ENCODE measurements around the gene STPG1.

DNA sequence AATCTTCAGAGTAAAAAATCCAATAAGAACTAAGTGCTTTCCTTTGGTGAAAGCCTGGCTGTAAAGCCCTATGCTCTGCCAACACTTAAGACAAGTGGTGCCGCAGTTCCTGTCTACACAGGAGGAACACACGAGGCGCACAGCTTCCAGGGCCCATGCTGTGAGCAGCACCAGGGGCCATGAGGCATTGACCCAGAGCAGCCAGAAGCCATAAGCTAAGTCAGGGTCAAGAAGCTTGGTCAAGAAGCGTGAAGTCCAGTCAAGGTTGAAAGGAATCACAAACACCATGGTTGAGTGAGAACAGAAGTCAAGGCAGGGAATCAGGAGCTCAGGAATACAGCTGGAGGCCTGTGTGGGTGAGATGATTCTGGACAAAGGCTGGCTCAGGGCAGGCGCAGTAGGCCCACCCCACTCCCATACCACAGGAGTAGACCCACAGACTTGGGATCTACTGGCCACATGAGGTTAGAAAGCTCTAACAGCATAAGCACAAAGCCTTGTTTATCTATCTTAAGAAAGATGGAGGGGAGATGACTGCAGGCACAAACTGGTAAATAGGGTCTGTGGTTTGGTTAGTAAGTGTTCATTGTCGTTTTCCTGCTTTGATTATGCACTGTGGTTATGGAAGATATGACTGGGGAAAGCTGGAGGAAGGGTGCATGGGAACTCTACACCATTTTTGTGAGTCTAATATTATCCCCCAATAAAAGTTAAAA, 46.1 kb upstream of the STPG1 start:
- TF ChIP-seq, protein P1, sequence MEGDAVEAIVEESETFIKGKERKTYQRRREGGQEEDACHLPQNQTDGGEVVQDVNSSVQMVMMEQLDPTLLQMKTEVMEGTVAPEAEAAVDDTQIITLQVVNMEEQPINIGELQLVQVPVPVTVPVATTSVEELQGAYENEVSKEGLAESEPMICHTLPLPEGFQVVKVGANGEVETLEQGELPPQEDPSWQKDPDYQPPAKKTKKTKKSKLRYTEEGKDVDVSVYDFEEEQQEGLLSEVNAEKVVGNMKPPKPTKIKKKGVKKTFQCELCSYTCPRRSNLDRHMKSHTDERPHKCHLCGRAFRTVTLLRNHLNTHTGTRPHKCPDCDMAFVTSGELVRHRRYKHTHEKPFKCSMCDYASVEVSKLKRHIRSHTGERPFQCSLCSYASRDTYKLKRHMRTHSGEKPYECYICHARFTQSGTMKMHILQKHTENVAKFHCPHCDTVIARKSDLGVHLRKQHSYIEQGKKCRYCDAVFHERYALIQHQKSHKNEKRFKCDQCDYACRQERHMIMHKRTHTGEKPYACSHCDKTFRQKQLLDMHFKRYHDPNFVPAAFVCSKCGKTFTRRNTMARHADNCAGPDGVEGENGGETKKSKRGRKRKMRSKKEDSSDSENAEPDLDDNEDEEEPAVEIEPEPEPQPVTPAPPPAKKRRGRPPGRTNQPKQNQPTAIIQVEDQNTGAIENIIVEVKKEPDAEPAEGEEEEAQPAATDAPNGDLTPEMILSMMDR (conservative IDR thresholded peaks at IDR 0.05 in 1 of 2, IDR thresholded peaks at IDR 0.05 in 1 of 2; ENCODE audit: extremely low read depth in 1 of 2, insufficient read depth in 1 of 2, low read depth in 1 of 2, low read length in 2 of 2), result no peak
- no peak for TF ChIP-seq EZH2 (IDR thresholded peaks at IDR 0.05; ENCODE audit: borderline replicate concordance, low read length)

Measured in mammary epithelial cell (primary cell).